ENCODE data around the gene SUB1. TPM values are rescaled to one million over a fixed set of nuclear protein-coding genes. Genes with fewer than 3 reads are reported as not detected.

Gene SUB1
- polyA plus RNA-seq, 1 of the 3 experiments (the other 2 are of a cell fraction), result 50.8 TPM

DNA sequence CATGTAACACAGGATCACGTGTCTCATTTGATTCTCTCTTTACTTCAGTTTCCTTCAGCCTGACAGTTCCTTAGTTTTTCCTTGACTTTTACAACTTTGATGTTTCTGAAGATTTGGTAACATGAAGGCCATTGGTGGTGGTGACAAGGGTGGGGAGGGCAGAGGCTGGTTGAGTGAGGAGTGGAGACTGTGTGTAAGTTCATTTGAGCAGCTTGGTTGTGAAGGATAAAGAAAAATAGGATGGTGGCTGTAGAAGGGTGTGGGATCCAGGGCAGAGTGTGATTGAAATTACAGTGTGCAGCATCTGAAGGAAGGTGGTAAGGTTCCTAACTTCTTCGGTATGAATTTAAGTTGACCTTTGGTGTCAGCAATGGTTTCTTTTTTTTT, 20.4 kb downstream of the SUB1 start (continued):
- TF ChIP-seq, protein P1, sequence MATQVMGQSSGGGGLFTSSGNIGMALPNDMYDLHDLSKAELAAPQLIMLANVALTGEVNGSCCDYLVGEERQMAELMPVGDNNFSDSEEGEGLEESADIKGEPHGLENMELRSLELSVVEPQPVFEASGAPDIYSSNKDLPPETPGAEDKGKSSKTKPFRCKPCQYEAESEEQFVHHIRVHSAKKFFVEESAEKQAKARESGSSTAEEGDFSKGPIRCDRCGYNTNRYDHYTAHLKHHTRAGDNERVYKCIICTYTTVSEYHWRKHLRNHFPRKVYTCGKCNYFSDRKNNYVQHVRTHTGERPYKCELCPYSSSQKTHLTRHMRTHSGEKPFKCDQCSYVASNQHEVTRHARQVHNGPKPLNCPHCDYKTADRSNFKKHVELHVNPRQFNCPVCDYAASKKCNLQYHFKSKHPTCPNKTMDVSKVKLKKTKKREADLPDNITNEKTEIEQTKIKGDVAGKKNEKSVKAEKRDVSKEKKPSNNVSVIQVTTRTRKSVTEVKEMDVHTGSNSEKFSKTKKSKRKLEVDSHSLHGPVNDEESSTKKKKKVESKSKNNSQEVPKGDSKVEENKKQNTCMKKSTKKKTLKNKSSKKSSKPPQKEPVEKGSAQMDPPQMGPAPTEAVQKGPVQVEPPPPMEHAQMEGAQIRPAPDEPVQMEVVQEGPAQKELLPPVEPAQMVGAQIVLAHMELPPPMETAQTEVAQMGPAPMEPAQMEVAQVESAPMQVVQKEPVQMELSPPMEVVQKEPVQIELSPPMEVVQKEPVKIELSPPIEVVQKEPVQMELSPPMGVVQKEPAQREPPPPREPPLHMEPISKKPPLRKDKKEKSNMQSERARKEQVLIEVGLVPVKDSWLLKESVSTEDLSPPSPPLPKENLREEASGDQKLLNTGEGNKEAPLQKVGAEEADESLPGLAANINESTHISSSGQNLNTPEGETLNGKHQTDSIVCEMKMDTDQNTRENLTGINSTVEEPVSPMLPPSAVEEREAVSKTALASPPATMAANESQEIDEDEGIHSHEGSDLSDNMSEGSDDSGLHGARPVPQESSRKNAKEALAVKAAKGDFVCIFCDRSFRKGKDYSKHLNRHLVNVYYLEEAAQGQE (IDR thresholded peaks at IDR 0.05; ENCODE audit: low read depth, low read length), result no peak
- TF ChIP-seq RCOR1 (IDR thresholded peaks at IDR 0.05; ENCODE audit: low read length), result no peak
- TF ChIP-seq GATA2 (CRISPR knock-in tag; IDR thresholded peaks at IDR 0.05), result no peak
- TF ChIP-seq FOXM1 (IDR thresholded peaks at IDR 0.05; ENCODE audit: low read depth), result no peak
- no peak for TF ChIP-seq NRF1 (IDR thresholded peaks at IDR 0.05; ENCODE audit: low read depth, low read length)
- TF ChIP-seq GABPA (IDR thresholded peaks at IDR 0.05; ENCODE audit: low read depth), result no peak
- no peak for TF ChIP-seq FOXJ3 (CRISPR knock-in tag; IDR thresholded peaks at IDR 0.05)

GRCh38 chr5:32612134-32612888, 27.0 kb downstream of the SUB1 start:
- Histone ChIP-seq H3K36me3 (replicated peaks in 1 of 2; ENCODE audit: control insufficient read depth in 1 of 2, insufficient read depth in 2 of 2, low read length in 1 of 2) (peaks cover 0 to 23% of the 10 kb centered on the region in 2 experiments), H3K79me2 (ENCODE audit: insufficient read depth) (no peaks in the 10 kb centered on the region), H4K20me1 (ENCODE audit: insufficient read depth) (no peaks in the 10 kb centered on the region), H3K27ac (ENCODE audit: low read depth in 2 of 2, low read length in 1 of 2) (peak overlapping the region in 1 of 2 experiments; percentile 6; a peak in 1 of 4 replicates), H2AFZ (ENCODE audit: low read depth) (no peak overlapping the region), H3K4me3 (ENCODE audit: low read depth in 2 of 2, low read length in 1 of 2) (no peak overlapping the region), H3K4me1 (ENCODE audit: control insufficient read depth in 1 of 2, insufficient read depth in 2 of 2, low read depth in 1 of 2, low read length in 1 of 2) (peaks cover 0 to 3% of the 10 kb centered on the region in 2 experiments; a peak in 2 of 4 replicates), H3K9ac (no peak overlapping the region), H3K9me3 (no peaks in the 10 kb centered on the region), H3K9me2 (no peaks in the 10 kb centered on the region), H3K4me2 (no peak overlapping the region), H3K27me3 (ENCODE audit: insufficient read depth) (no peaks in the 10 kb centered on the region), H3F3A (replicated peaks; ENCODE audit: insufficient read depth) (peaks cover 16% of the 10 kb centered on the region)
- WGBS (ENCODE audit: low lambda C conversion rate), result 70% methylated on average over 10 of the region's 10 CpGs
- POLR2A ChIA-PET, result interaction anchor here (1.0 kb wide), 1 partner anchor 123 kb away, joined by 3 read pairs; no protein-coding TSS in a partner anchor
- CTCF ChIA-PET, result interaction anchor here (0.6 to 2.9 kb wide), 21 partner anchors 9 to 380 kb away, joined by 3 to 27 read pairs (median 3); partner anchors contain the start of gene SUB1
- peak; percentile 9 for DNase-seq
- no peak for TF ChIP-seq PBX3 (IDR thresholded peaks at IDR 0.05)
- TF ChIP-seq ELF1 (IDR thresholded peaks at IDR 0.05), result no peak
